NB4 (cell line): ENCODE measurements around the gene FGF23.

Experiments used
- DNase-seq: peaks from one replicate; pipeline ENCODE4 v3.0.0; 2010; ENCODE audit warnings: low read depth
- H3K4me3 ChIP-seq: one replicate; pipeline ENCODE4 v1.5.1; 2011; ENCODE audit warnings: mild to moderate bottlenecking, low read depth, low read length, moderate library complexity
- CTCF ChIP-seq: IDR thresholded peaks from one replicate; pipeline ENCODE4 v1.5.1; 2012; ENCODE audit warnings: low read depth, low read length
- MAX ChIP-seq: IDR thresholded peaks from 2 replicates; pipeline ENCODE4 v1.6.1; 2011; ENCODE audit warnings: low read depth, low read length
- MYC ChIP-seq: IDR thresholded peaks from 2 replicates; pipeline ENCODE4 v1.6.1; 2011; ENCODE audit warnings: low read depth, low read length
- POLR2A ChIP-seq: IDR thresholded peaks from 2 replicates; pipeline ENCODE4 v1.6.1; 2011; ENCODE audit warnings: mild to moderate bottlenecking; ENCODE audit not compliant: insufficient read length; ENCODE audit errors: extremely low read depth

FGF23 gene

GRCh38 chr12:4393211-4393610, 13.7 kb upstream of the FGF23 start:
- no peak overlapping the region for H3K4me3 ChIP-seq
- TF ChIP-seq MYC = no peak
- no peak for TF ChIP-seq POLR2A
- no peak for TF ChIP-seq MAX
- TF ChIP-seq CTCF = no peak
- no peak for DNase-seq

- TF ChIP-seq CTCF (no peak), MAX (no peak), MYC (no peak), POLR2A (no peak)
- no peak for DNase-seq
- no peak overlapping the region for H3K4me3 ChIP-seq
Observed at GRCh38 chr12:4392223-4392742, 12.8 kb upstream of the FGF23 start.

GRCh38 chr12:4388662-4389061, 9.2 kb upstream of the FGF23 start:
- TF ChIP-seq CTCF (no peak), MYC (no peak), POLR2A (no peak), MAX (no peak)
- no peak overlapping the region for H3K4me3 ChIP-seq
- no peak for DNase-seq

GRCh38 chr12:4388032-4388431, 8.5 kb upstream of the FGF23 start:
- TF ChIP-seq POLR2A = no peak
- no peak for DNase-seq
- no peak overlapping the region for H3K4me3 ChIP-seq

- H3K4me3 ChIP-seq = no peak overlapping the region
- TF ChIP-seq MYC (no peak), MAX (no peak), CTCF (no peak), POLR2A (no peak)
- DNase-seq = no peak
Observed at GRCh38 chr12:4387607-4388006, 8.1 kb upstream of the FGF23 start.

GRCh38 chr12:4386801-4387200, 7.3 kb upstream of the FGF23 start:
- no peak for DNase-seq
- TF ChIP-seq POLR2A (no peak), CTCF (no peak), MAX (no peak), MYC (no peak)
- no peak overlapping the region for H3K4me3 ChIP-seq
